ENCODE measurements around the gene MFN2.

GRCh38 chr1:11991969-11992676 lies 11.9 kb downstream of the MFN2 start:
- TF ChIP-seq POLR2A (IDR thresholded peaks at IDR 0.05; ENCODE audit: low read depth, low read length) (no peak), TAF1 (IDR thresholded peaks at IDR 0.05; ENCODE audit: borderline replicate concordance, low read depth, low read length) (no peak)
